CD14-positive monocyte (primary cell): ENCODE measurements around the gene ZNF81. TPM values are rescaled to one million over a fixed set of nuclear protein-coding genes. Genes with fewer than 3 reads are reported as not detected.
A peak's percentile ranks its signal among the peaks of the same experiment; 100 is the strongest.

Source experiments
- DNase-seq, 3 donors: peaks; one replicate each; pipeline ENCODE4 v3.0.0-alpha.2; 2011 to 2022
- H2AFZ ChIP-seq: 2 replicates; pipeline ENCODE4 v1.6.0; 2012; ENCODE audit warnings: mild to moderate bottlenecking, low read depth, low read length, inconsistent platforms; ENCODE audit not compliant: insufficient read depth, poor library complexity, severe bottlenecking
- H3K27ac ChIP-seq, 2 donors: 1 replicate in 1 of 2; 2 replicates in 1 of 2; pipeline ENCODE4 v1.5.1; 2012 to 2013; ENCODE audit warnings: low read length in 2 of 2, control low read depth in 1 of 2, inconsistent platforms in 1 of 2, low read depth in 1 of 2, mild to moderate bottlenecking in 1 of 2
- H3K27me3 ChIP-seq, 2 donors: one replicate each; pipeline versions ENCODE4 v1.6.0 to v1.6.1; 2011 to 2013; ENCODE audit warnings: low read length in 2 of 2; ENCODE audit not compliant: control insufficient read depth in 2 of 2, insufficient read depth in 2 of 2
- H3K36me3 ChIP-seq, 2 donors: replicated peaks in 1 of 2; 1 replicate in 1 of 2; 2 replicates in 1 of 2; pipeline versions ENCODE4 v1.5.1 to v1.6.1; 2012 to 2013; ENCODE audit warnings: low read length in 2 of 2, control low read depth in 1 of 2, inconsistent platforms in 1 of 2, mild to moderate bottlenecking in 1 of 2; ENCODE audit not compliant: insufficient read depth in 2 of 2, control insufficient read depth in 1 of 2
- H3K4me1 ChIP-seq, 2 donors: 1 replicate in 1 of 2; 2 replicates in 1 of 2; pipeline versions ENCODE4 v1.5.1 to v1.6.1; 2012 to 2013; ENCODE audit warnings: low read length in 2 of 2, control low read depth in 1 of 2, inconsistent platforms in 1 of 2, mild to moderate bottlenecking in 1 of 2, moderate library complexity in 1 of 2; ENCODE audit not compliant: insufficient read depth in 2 of 2, control insufficient read depth in 1 of 2
- H3K4me2 ChIP-seq: replicated peaks from 2 replicates; pipeline ENCODE3; 2012; ENCODE audit warnings: low read length, moderate library complexity, mild to moderate bottlenecking; ENCODE audit not compliant: poor library complexity, severe bottlenecking; ENCODE audit errors: extremely low read depth
- H3K4me3 ChIP-seq, 3 experiments: fragments of 200-600 bp in 1 of 3; sonication (generic) in 1 of 3; replicated peaks in 1 of 3; 1 replicate in 2 of 3; 2 replicates in 1 of 3; pipeline ENCODE4 v1.5.1; 2011 to 2013; ENCODE audit warnings: low read length in 3 of 3, mild to moderate bottlenecking in 3 of 3, control low read depth in 2 of 3, low read depth in 2 of 3, inconsistent platforms in 1 of 3, moderate library complexity in 1 of 3
- H3K79me2 ChIP-seq: 2 replicates; pipeline ENCODE4 v1.6.0; 2012; ENCODE audit warnings: mild to moderate bottlenecking, control low read depth, inconsistent platforms, low read length, moderate library complexity; ENCODE audit not compliant: insufficient read depth
- H3K9ac ChIP-seq: 2 replicates; pipeline ENCODE4 v1.6.0; 2017; ENCODE audit warnings: low read length, mild to moderate bottlenecking; ENCODE audit not compliant: insufficient read depth, poor library complexity, severe bottlenecking
- H3K9me3 ChIP-seq, 2 donors: replicated peaks in 1 of 2; 1 replicate in 1 of 2; 2 replicates in 1 of 2; pipeline versions ENCODE4 v1.5.1 to v1.6.1; 2012 to 2013; ENCODE audit warnings: low read length in 2 of 2, control low read depth in 1 of 2; ENCODE audit not compliant: control insufficient read depth in 1 of 2, insufficient read depth in 1 of 2
- H4K20me1 ChIP-seq: 2 replicates; pipeline ENCODE4 v1.6.0; 2012; ENCODE audit warnings: mild to moderate bottlenecking, low read length, control low read depth, moderate library complexity; ENCODE audit not compliant: insufficient read depth
- H3K27ac Mint-ChIP-seq, 7 donors: one replicate each; pipeline ENCODE4 v1.8.0; 2020; ENCODE audit warnings: mild to moderate bottlenecking in 7 of 7, mixed read lengths in 7 of 7, moderate library complexity in 6 of 7, inconsistent platforms in 2 of 7
- H3K27me3 Mint-ChIP-seq, 3 donors: one replicate each; pipeline ENCODE4 v1.8.0; 2021 to 2022; ENCODE audit warnings: low read depth in 3 of 3, mild to moderate bottlenecking in 3 of 3, mixed read lengths in 3 of 3, moderate library complexity in 3 of 3, inconsistent platforms in 1 of 3
- H3K36me3 Mint-ChIP-seq, 2 donors: one replicate each; pipeline ENCODE4 v1.8.0; 2020; ENCODE audit warnings: mixed read lengths in 2 of 2, inconsistent platforms in 1 of 2, mild to moderate bottlenecking in 1 of 2
- H3K4me1 Mint-ChIP-seq: one replicate; pipeline ENCODE4 v1.8.0; 2020; ENCODE audit warnings: mild to moderate bottlenecking, mixed read lengths
- H3K4me3 Mint-ChIP-seq, 2 donors: one replicate each; pipeline ENCODE4 v1.8.0; 2020; ENCODE audit warnings: mild to moderate bottlenecking in 2 of 2, mixed read lengths in 2 of 2, moderate library complexity in 1 of 2
- H3K9me3 Mint-ChIP-seq, 7 donors: one replicate each; pipeline ENCODE4 v1.8.0; 2020 to 2022; ENCODE audit warnings: mixed read lengths in 7 of 7, mild to moderate bottlenecking in 6 of 7, moderate library complexity in 6 of 7, inconsistent platforms in 2 of 7
- CTCF ChIP-seq: fragments of 200-600 bp; IDR thresholded peaks from one replicate; pipeline ENCODE4 v1.8.0; 2022; ENCODE audit warnings: antibody characterized with exemption, mild to moderate bottlenecking
- WGBS: methylation state at CpG from one replicate; pipeline ENCODE4 v1.1.5; 2013; ENCODE audit warnings: missing lambda C conversion rate; ENCODE audit not compliant: insufficient coverage; 5-methylcytosine and 5-hydroxymethylcytosine counted together
- intact Hi-C, 2 donors: fragments of 100-400 bp; cut with micrococcal nuclease; formaldehyde crosslinking; loops; one replicate each; pipeline versions ENCODE4 v1.15.0 to v1.15.1; 2023
- polyA plus RNA-seq, 3 donors: library from polyadenylated mRNA; depleted of rRNA in 1 of 3; unstranded in 2 of 3; stranded (reverse) in 1 of 3; fragments of 300-500 nt in 2 of 3; fragments of >200 nt in 1 of 3; fragmentation: Illumina TruSeq in 2 of 3; gene quantifications; 1 replicate in 2 of 3; 2 replicates in 1 of 3; pipeline ENCODE4 v1.2.3, GENCODE V29; 2012 to 2021

The ZNF81 gene
- polyA plus RNA-seq, 3 donors: 1.7 to 3.4 (median 2.4) TPM

DNA sequence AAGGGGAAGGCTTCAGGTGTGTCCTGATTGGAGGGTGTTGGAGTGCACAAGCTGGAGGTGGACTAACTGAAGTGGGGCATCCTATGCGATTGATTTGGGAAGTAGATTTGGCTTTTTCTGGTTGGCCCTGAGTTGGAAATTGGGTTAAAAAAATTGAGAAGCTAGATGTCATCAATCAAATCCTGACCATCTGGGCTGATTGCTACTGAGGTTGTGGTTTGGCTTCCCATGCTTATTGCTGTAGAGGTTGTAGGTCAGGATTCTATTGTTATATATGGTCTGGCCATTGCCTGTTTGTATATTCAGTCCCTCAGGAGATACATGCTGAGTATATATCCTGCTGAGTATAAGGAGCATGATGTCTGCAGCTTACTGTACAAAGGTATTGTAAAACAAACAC, 7.7 kb upstream of the ZNF81 start:
- H3K4me1 ChIP-seq: peaks cover 0 to 4% of the 10 kb centered on the region in 2 donors
- H3K27ac ChIP-seq: no peak overlapping the region
- no peak for TF ChIP-seq CTCF
- intact Hi-C loops: no loop called here
- Mint-ChIP-seq H3K9me3 (peaks cover 0 to 4% (median 2%) of the 10 kb centered on the region in 7 donors), H3K36me3 (no peaks in the 10 kb centered on the region), H3K4me3 (no peak overlapping the region), H3K27ac (no peak overlapping the region), H3K4me1 (peaks cover 8% of the 10 kb centered on the region), H3K27me3 (peaks cover 0 to 3% (median 0%) of the 10 kb centered on the region in 3 donors)
- H3K4me3 ChIP-seq: no peak overlapping the region
- H3K9ac ChIP-seq: no peak overlapping the region
- H3K27me3 ChIP-seq: no peaks in the 10 kb centered on the region
- no peaks in the 10 kb centered on the region for H3K9me3 ChIP-seq
- no peak overlapping the region for H3K4me2 ChIP-seq
- H3K79me2 ChIP-seq: no peaks in the 10 kb centered on the region
- no peak for DNase-seq
- H2AFZ ChIP-seq: no peak overlapping the region
- no CpG with 5 or more reads among the region's 1 CpG for WGBS
- H4K20me1 ChIP-seq: no peaks in the 10 kb centered on the region
- H3K36me3 ChIP-seq: no peaks in the 10 kb centered on the region

DNA sequence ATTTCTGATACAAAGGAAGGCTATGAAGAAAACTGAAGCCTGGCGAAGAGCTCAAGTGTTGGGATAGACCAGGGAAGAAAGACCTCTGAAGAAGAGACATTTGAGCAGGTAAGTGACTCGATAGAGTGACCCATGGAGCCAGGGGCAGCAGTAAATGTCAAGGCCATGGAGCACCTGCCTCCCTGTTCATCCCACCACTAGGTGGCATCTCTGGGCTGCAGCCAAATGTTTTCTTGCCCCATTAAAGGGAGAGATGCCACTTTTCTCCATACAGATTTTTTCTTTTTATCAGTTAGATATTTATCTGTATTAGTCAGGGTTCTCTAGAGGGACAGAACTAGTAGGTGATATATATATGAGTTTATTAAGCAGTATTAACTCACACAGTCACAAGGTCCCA, 4.9 kb upstream of the ZNF81 start:
- no peak overlapping the region for H3K27ac Mint-ChIP-seq
- no peaks in the 10 kb centered on the region for H4K20me1 ChIP-seq
- TF ChIP-seq CTCF: peak; percentile 67
- H3K27me3 Mint-ChIP-seq: peaks cover 0 to 7% (median 0%) of the 10 kb centered on the region in 3 donors
- no peak overlapping the region for H3K9ac ChIP-seq
- H3K27ac ChIP-seq: no peak overlapping the region
- H3K9me3 Mint-ChIP-seq: no peaks in the 10 kb centered on the region
- intact Hi-C loops: loop anchor here (5.0 to 10.0 kb wide), 3 partner anchors 177 to 637 kb away; partner anchors contain the start of genes ELK1 (in 1 of the 2), UBA1 (in 1 of the 2) and UXT (in 1 of the 2)
- no peaks in the 10 kb centered on the region for H3K36me3 ChIP-seq
- H3K9me3 ChIP-seq: no peaks in the 10 kb centered on the region
- H3K4me3 ChIP-seq: no peak overlapping the region
- no peaks in the 10 kb centered on the region for H3K79me2 ChIP-seq
- H2AFZ ChIP-seq: no peak overlapping the region
- H3K4me1 ChIP-seq: peaks cover 8% of the 10 kb centered on the region in 2 donors
- H3K27me3 ChIP-seq: no peaks in the 10 kb centered on the region
- H3K4me1 Mint-ChIP-seq: peaks cover 13% of the 10 kb centered on the region
- DNase-seq: peak; percentile 31 to 48 (median 45)
- H3K4me3 Mint-ChIP-seq: no peak overlapping the region
- no peak overlapping the region for H3K4me2 ChIP-seq
- WGBS: no CpG with 5 or more reads among the region's 2 CpGs
- H3K36me3 Mint-ChIP-seq: no peaks in the 10 kb centered on the region
